H1 (cell line): Measurements from ENCODE around the gene MRGPRX1. TPM values are rescaled to one million over a fixed set of nuclear protein-coding genes. Genes with fewer than 3 reads are reported as not detected.

Experiments used
- BACH1 ChIP-seq: IDR thresholded peaks from 2 replicates; pipeline ENCODE4 v1.6.1; 2012; ENCODE audit warnings: low read length, improper control_type of control experiment
- BCL11A ChIP-seq, 2 experiments: IDR thresholded peaks; one replicate each; pipeline ENCODE4 v1.6.1; 2011; ENCODE audit warnings: low read depth in 2 of 2, low read length in 2 of 2, mild to moderate bottlenecking in 2 of 2
- CREB1 ChIP-seq: IDR thresholded peaks from 2 replicates; pipeline ENCODE4 v1.6.1; 2012; ENCODE audit warnings: inconsistent platforms
- CTBP2 ChIP-seq: IDR thresholded peaks from 2 replicates; pipeline ENCODE4 v1.7.0; 2011; ENCODE audit warnings: borderline replicate concordance, mild to moderate bottlenecking, moderate library complexity, mixed read lengths, low read length; ENCODE audit not compliant: insufficient read depth, insufficient read length
- JUND ChIP-seq: IDR thresholded peaks from 2 replicates; pipeline ENCODE4 v1.6.1; 2011; ENCODE audit warnings: mild to moderate bottlenecking, improper control_type of control experiment, low read length
- POU5F1 ChIP-seq: IDR thresholded peaks from 2 replicates; pipeline ENCODE4 v1.6.1; 2011; ENCODE audit warnings: low read depth, mild to moderate bottlenecking, low read length, moderate library complexity
- SIN3A ChIP-seq, 2 experiments: IDR thresholded peaks in 1 of 2; conservative IDR thresholded peaks in 1 of 2; 2 replicates each; pipeline ENCODE4 v1.6.1; 2011 to 2012; ENCODE audit warnings: low read length in 2 of 2, improper control_type of control experiment in 1 of 2, low read depth in 1 of 2, mild to moderate bottlenecking in 1 of 2
- SRF ChIP-seq: IDR thresholded peaks from 2 replicates; pipeline ENCODE4 v1.6.1; 2011; ENCODE audit warnings: mild to moderate bottlenecking, low read depth, low read length, moderate library complexity
- polyA plus RNA-seq, 7 experiments: library from polyadenylated mRNA; depleted of rRNA in 3 of 7; stranded (reverse) in 5 of 7; unstranded in 2 of 7; fragments of >200 nt in 5 of 7; fragments of 200-250 nt in 2 of 7; gene quantifications; 1 replicate in 5 of 7; 2 replicates in 1 of 7; 4 replicates in 1 of 7; pipeline versions ENCODE4 v1.2.1 to v1.2.3, GENCODE V29; 2011 to 2013; ENCODE audit warnings: missing spikeins in 2 of 7, mixed read lengths in 2 of 7
- total RNA-seq: library from RNA; stranded (reverse); fragmentation: NEBNext Ultra II Directional; extraction: Animal tissue kit (Norgen Biotek cat#: 25700); gene quantifications from 2 replicates; pipeline ENCODE4 v1.2.1, GENCODE V29; 2021

The MRGPRX1 gene
- total and polyA plus RNA-seq, 2 of the 8 experiments (the other 6 are each of a cell fraction or from before 2014, with no cell fraction given) = not detected

DNA sequence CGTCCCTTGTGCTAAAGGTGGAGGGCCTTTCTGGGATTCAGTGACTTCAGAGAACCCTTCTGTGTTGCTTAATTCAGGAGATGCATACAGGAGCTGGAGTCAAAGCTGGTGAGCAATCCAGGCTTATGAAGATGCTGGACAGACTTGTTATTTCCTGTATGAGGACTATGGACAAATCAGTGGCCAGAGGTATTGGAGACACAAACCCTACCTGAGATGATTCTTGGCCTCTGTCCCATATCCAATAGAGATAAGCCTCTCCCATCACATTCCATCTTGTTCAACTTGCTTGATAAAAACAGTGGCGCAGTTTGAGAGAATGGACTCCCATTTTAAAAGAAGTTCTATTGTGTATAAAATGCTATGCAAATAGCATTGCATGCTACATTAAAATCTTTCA lies at the start of gene MRGPRX1 (continued):
- TF ChIP-seq POU5F1 = no peak
- TF ChIP-seq CTBP2 = no peak
- TF ChIP-seq SRF = no peak
- no peak for TF ChIP-seq CREB1
- TF ChIP-seq SIN3A (conservative IDR thresholded peaks at IDR 0.05 in 1 of 2, IDR thresholded peaks at IDR 0.05 in 1 of 2; ENCODE audit: low read depth in 1 of 2, low read length in 2 of 2) = no peak
- TF ChIP-seq BACH1 = no peak
- no peak for TF ChIP-seq BCL11A (IDR thresholded peaks at IDR 0.05; ENCODE audit: low read depth in 2 of 2, low read length in 2 of 2)
- no peak for TF ChIP-seq JUND
